ENCODE data around the gene TINAGL1.
"Not testable (repeated sequence)": the region's sequence is repeated elsewhere in the genome, so short reads cannot be mapped to it uniquely, and the experiment has no call there.

The TINAGL1 gene

GRCh38 chr1:31584869-31585735 lies 8.8 kb downstream of the TINAGL1 start:
- no peak for DNase-seq

GRCh38 chr1:31585736-31586365 lies 9.5 kb downstream of the TINAGL1 start:
- no peak for DNase-seq

GRCh38 chr1:31586376-31587327 lies 10.3 kb downstream of the TINAGL1 start:
- no peak for DNase-seq

- not testable (repeated sequence) for DNase-seq
Observed at GRCh38 chr1:31587328-31587699, 11.0 kb downstream of the TINAGL1 start.

- DNase-seq = peak; percentile 81
Observed at GRCh38 chr1:31587720-31588423, 11.6 kb downstream of the TINAGL1 start.

- no peak for DNase-seq
Observed at GRCh38 chr1:31588751-31589515, 12.6 kb downstream of the TINAGL1 start.

- no peak for DNase-seq
Observed at GRCh38 chr1:31591425-31592093, 15.2 kb downstream of the TINAGL1 start.

- DNase-seq = no peak
Observed at GRCh38 chr1:31592132-31592531, 15.8 kb downstream of the TINAGL1 start.

GRCh38 chr1:31593136-31593665 lies 16.9 kb downstream of the TINAGL1 start:
- DNase-seq = peak; percentile 50

- DNase-seq = peak; percentile 87
Observed at GRCh38 chr1:31593770-31594632, 17.7 kb downstream of the TINAGL1 start.

- peak; percentile 36 for DNase-seq
Observed at GRCh38 chr1:31595836-31596736, 19.8 kb downstream of the TINAGL1 start.

GRCh38 chr1:31596737-31597097 lies 20.4 kb downstream of the TINAGL1 start:
- no peak for DNase-seq

- DNase-seq = no peak
Observed at GRCh38 chr1:31598980-31599379, 22.7 kb downstream of the TINAGL1 start.

- no peak for DNase-seq
Observed at GRCh38 chr1:31600641-31601040, 24.3 kb downstream of the TINAGL1 start.

GRCh38 chr1:31602081-31602480 lies 25.8 kb downstream of the TINAGL1 start:
- no peak for DNase-seq

GRCh38 chr1:31605908-31606427 lies 29.7 kb downstream of the TINAGL1 start:
- peak; percentile 67 for DNase-seq

GRCh38 chr1:31607360-31607759 lies 31.0 kb downstream of the TINAGL1 start:
- DNase-seq = no peak

GRCh38 chr1:31609514-31610118 lies 33.3 kb downstream of the TINAGL1 start:
- no peak for DNase-seq

Measured in activated effector memory CD4-positive, alpha-beta T cell treated with anti-CD3 and anti-CD28 coated beads, Interleukin-2, amount 50 U/mL, for 16 hours (primary cell).